Retinal pigment epithelial cell (primary cell): Measurements from ENCODE around the gene ALAS1.
A peak's percentile ranks its signal among the peaks of the same experiment; 100 is the strongest.

ENCODE experiments used
- DNase-seq: peaks from one replicate; pipeline ENCODE4 v3.0.0-alpha.2; 2010; ENCODE audit warnings: low read depth
- H3K4me3 ChIP-seq: 2 replicates; pipeline ENCODE4 v1.5.1; 2011; ENCODE audit warnings: mild to moderate bottlenecking, low read length, control low read depth, moderate library complexity
- TF ChIP-seq, protein P1 (sequence below): conservative IDR thresholded peaks from 2 replicates; pipeline ENCODE4 v1.5.1; 2011; ENCODE audit warnings: low read depth, low read length, control low read depth, inconsistent platforms

ALAS1 gene

DNA sequence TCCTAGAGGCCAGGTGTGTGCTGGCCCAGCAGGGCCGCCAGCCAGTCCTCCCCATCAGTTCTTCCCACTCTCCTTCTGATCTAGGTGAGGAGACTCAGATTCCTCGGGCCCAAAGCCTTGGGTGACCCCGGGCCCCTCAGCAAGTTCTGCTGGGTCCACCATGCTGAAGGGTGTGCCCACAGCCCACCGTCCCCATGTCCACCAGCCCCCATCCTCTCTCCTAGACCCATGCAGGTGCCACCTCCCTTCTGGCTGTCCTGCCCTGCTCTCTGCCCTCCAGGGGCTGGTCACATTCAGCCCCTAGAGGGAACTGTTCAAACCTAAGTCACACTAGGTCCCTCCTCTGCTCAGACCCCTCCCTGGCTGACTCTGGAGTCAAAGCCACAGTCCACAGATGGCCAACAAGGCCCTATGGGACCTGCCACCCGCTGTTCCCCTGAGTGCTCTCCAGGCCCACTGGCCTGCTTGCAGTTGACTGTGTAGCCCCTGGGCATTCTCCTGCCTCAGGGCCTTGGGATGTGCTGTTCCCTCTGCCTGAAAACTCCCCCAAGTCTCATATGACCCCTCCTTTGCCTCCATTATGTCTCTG lies 28.4 kb downstream of the ALAS1 start:
- H3K4me3 ChIP-seq: no peak overlapping the region
- DNase-seq: no peak
- TF ChIP-seq, protein P1, sequence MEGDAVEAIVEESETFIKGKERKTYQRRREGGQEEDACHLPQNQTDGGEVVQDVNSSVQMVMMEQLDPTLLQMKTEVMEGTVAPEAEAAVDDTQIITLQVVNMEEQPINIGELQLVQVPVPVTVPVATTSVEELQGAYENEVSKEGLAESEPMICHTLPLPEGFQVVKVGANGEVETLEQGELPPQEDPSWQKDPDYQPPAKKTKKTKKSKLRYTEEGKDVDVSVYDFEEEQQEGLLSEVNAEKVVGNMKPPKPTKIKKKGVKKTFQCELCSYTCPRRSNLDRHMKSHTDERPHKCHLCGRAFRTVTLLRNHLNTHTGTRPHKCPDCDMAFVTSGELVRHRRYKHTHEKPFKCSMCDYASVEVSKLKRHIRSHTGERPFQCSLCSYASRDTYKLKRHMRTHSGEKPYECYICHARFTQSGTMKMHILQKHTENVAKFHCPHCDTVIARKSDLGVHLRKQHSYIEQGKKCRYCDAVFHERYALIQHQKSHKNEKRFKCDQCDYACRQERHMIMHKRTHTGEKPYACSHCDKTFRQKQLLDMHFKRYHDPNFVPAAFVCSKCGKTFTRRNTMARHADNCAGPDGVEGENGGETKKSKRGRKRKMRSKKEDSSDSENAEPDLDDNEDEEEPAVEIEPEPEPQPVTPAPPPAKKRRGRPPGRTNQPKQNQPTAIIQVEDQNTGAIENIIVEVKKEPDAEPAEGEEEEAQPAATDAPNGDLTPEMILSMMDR: no peak

DNA sequence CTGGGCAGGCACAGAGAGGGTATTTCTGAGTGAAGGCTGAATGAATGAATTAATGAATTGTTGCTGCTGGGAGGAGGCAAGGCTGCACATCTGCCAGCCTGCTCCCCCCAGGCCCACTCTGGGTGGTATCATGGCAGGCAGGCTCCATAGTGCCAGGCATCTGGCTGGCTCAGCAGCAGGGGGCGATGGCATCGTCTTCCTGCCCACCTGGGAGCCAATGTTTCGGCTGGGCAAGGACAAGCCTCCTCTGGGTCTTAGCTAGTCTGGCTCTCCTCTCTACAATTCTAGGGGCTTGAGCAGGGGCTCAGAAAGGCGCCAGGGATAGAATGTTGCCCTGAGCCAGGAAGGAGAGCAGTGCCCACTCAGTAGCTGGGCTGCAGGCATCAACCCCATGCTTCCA lies 29.2 kb downstream of the ALAS1 start:
- TF ChIP-seq, protein P1: peak; percentile 14
- DNase-seq: no peak
- H3K4me3 ChIP-seq: no peak overlapping the region

DNA sequence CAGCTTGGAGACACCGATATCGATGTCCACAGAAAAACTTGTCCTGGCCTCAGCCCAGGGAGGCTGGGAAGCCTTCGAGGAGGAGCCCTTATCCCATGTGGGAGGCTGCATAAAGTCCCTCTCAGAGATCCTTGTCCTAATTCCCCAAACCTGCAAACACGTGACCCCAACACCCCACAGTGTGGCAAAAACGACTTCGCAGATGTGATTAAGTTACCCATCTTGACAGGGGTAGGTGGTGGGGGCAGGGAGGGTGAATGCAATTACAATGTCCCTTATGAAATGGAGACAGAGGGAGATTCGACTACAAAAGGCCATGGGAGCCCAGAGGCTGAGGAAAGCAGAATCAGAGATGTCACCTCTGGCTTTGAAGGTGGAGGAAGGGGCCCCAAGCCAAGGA lies 29.8 kb downstream of the ALAS1 start:
- DNase-seq: no peak

DNA sequence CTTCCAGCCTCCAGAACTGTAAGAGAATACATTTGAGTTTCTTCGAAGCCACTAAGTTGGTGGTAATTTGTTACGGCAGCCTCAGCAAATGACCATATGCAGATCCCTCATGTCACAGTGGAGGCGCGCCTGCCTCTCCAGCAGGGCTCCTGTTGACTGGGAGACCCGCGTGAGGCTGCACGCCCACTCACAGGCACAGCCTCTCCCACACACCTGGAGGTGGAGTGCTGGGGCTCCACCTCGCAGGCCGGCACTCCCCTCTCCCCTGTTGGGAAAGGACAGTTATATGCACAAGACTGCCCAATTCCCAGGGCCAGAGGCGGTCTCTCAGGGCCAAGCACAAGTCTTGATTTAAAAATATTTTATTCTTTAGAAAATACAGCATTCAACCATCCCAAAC lies 30.3 kb downstream of the ALAS1 start:
- TF ChIP-seq, protein P1: no peak
- DNase-seq: no peak
- no peak overlapping the region for H3K4me3 ChIP-seq

More for the DNA sequence above, 29.8 kb downstream of the ALAS1 start:
- H3K4me3 ChIP-seq: no peak overlapping the region
- TF ChIP-seq, protein P1: no peak

DNA sequence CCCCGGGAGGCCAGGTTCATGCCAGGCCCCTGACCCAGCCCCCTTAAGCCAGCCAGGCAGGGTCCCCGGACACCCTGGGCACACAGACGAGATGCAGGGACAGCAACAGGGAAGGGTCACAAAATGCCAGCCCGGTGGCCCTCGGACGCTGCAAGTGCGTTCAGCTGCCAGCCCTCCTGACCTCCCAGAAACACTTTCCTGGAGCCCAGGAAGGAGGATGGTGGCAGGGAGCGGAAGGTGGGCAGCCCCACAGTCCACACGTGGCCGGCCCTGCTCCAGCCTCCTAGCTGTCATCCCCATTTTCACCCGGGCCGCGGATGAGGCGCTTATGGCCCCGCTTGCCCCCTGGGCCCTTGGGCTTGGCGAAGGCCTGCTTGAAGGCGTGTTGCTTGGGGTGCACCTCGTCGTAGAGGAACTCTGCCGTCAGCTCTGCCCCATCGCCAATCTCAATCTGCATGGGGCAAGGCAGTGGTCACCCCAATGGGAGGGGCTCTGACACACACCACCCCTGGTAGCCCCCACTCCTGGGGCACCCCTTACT lies 30.9 kb downstream of the ALAS1 start:
- TF ChIP-seq, protein P1: no peak
- no peak for DNase-seq
- no peak overlapping the region for H3K4me3 ChIP-seq

DNA sequence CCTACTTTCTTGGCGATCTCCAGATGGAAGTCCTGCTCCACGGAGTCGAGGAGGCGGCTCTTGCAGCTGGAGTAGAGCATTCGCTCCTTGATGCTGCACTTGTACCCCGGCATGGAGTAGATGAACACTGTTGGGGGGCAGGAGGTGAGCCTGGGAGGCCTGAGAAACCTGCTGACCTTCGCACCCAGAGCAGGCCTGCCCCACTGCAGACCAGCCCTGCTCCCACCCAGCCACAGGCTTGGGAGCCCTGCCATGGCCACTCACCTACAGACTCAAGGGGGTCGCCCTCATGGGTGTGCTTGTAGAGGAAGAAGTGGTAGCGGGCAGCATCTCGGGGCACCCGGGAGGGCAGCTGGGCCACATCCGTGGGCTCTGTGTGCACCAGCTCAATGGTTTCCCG lies 31.7 kb downstream of the ALAS1 start:
- TF ChIP-seq, protein P1: no peak
- no peak for DNase-seq
- no peak overlapping the region for H3K4me3 ChIP-seq

DNA sequence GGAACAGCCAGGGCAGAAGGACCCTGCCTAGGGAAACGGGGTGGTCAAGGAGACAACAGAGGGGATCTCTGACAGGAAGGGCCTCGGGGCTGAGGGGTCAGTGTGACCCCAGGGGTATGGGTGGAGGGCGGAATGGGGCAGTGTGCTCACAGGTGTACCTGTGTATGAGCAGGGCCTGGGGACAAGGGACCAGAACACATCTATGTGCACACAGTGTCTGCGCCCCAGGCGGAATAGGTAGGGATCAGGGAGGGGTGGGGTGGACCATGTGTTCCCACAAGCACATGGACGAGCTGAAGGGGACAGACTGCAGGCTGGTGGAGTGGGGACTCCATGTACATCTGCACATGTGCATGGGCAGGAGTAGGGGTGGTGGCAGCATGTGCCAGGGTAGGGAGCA lies 32.5 kb downstream of the ALAS1 start:
- TF ChIP-seq, protein P1: no peak
- no peak for DNase-seq
- H3K4me3 ChIP-seq: no peak overlapping the region
